ENCODE measurements around the gene TULP1.

TULP1 gene

GRCh38 chr6:35481226-35481625 is 31.5 kb downstream of the TULP1 start:
- DNase-seq: no peak

- DNase-seq: no peak
Measured at GRCh38 chr6:35480176-35480575, 32.5 kb downstream of the TULP1 start.

DNA sequence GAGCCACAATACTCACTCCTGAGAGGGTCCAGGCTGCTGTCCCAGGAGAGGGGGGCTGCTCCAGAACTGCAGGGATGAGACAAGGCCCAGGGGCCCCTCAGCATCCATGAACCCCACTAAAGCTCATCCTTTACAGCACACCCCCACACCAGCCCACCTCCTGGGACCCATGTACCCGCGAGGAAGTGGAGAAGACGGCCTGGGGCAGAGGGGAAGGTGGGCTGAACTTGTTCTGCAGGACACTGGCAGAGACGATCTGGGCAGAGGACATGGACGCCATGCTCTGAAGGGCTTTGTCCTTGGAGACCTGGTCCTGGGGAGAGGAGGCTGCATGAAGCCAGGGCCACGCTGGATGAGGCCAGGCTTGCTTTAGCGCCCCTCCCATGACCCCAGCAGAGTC is 34.4 kb downstream of the TULP1 start:
- DNase-seq: no peak

- no peak for DNase-seq
Measured at GRCh38 chr6:35477551-35478179, 35.0 kb downstream of the TULP1 start.

GRCh38 chr6:35477028-35477427 is 35.7 kb downstream of the TULP1 start:
- DNase-seq: no peak

- peak; percentile 31 for DNase-seq
Measured at GRCh38 chr6:35476004-35476403, 36.7 kb downstream of the TULP1 start.

- DNase-seq: no peak
Measured at GRCh38 chr6:35475573-35475972, 37.1 kb downstream of the TULP1 start.

- peak; percentile 41 for DNase-seq
Measured at GRCh38 chr6:35474942-35475570, 37.6 kb downstream of the TULP1 start.

- DNase-seq: peak; percentile 60
Measured at GRCh38 chr6:35474131-35474941, 38.4 kb downstream of the TULP1 start.

DNA sequence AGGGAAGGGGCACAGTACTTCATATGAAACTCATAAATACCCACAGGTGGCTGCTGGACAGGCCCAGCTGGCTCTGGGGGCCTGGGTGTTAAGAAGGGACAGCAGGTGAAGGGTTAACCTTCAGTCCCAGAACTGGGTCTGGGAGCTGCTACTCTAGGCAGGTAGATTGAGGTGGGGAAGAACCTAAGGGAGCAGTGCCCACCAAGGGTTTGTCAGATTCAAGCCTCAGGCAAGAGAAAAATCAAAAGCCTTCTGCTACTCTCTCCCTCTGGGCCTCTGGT is 38.9 kb downstream of the TULP1 start:
- DNase-seq: no peak

DNA sequence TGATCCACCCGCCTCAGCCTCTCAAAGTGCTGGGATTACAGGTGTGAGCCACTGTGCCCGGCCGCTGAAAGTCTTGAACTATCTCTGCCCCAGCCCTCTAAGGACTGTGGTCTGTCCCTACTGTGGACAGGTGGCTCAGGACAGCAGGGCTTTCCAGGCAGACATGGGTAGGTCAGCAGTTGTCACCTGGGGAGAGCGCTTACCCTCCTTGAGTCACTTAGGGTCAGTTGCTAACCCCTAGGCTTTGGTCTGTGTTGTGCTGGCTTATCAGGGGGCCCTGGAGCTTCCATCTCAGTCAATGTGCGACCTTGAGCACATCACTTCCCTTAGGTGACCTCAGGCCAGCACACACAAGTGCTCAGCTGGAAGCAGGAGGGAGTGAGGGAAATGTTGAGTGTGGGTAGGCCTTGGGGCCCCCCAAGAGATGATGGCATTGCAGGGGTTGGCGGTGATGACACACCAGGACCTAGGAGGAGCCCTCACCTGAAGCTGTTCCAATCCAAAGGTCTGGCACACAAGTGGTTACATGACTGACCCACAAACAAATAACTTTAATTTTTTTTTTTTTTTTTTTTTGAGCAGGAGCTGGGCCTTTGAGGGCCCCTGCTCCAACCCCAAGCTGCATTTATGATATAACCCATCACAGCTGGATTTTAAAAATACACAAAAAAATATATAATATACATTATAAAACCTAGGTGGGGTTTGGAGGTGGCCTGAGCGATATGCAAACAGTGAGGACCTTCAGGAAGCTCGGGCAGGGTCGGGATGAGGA is 39.4 kb downstream of the TULP1 start:
- DNase-seq: peak; percentile 62

- DNase-seq: peak; percentile 30
Measured at GRCh38 chr6:35471836-35472345, 40.8 kb downstream of the TULP1 start.

- DNase-seq: no peak
Measured at GRCh38 chr6:35470663-35471120, 42.0 kb downstream of the TULP1 start.

DNA sequence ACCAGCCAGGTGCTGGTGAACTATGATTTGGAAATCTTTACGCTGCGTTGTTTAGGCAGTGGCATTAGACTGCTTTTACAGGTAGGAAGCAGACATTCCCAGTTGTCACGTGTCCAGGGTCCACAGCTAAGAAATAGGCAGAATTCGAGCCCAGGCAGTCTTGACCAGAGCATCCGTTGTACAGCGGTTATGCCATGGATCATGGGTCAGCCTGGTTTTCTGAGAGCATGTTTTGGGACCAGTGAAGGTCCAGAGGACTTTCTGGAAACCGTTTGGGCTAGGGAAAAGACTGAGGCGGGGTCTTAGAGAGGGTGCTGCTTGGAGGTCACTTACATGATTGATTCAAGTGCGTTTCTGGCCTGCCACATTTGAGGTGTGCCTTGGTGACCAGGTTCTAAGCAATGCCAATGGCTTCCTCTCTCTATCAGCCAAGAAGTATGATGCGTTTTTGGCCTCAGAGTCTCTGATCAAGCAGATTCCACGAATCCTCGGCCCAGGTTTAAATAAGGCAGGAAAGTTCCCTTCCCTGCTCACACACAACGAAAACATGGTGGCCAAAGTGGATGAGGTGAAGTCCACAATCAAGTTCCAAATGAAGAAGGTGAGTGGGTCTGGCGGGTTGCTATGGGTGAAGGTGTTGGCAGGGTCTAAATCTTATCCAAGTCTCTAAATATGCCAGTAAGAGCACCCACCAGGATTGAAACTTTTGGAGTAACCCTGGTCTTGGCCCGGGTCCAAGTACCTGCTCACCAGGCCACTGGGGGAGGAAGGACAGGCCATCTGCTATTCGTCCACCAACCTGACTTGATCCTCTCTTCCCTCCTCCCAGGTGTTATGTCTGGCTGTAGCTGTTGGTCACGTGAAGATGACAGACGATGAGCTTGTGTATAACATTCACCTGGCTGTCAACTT is 42.7 kb downstream of the TULP1 start:
- peak; percentile 45 for DNase-seq

DNA sequence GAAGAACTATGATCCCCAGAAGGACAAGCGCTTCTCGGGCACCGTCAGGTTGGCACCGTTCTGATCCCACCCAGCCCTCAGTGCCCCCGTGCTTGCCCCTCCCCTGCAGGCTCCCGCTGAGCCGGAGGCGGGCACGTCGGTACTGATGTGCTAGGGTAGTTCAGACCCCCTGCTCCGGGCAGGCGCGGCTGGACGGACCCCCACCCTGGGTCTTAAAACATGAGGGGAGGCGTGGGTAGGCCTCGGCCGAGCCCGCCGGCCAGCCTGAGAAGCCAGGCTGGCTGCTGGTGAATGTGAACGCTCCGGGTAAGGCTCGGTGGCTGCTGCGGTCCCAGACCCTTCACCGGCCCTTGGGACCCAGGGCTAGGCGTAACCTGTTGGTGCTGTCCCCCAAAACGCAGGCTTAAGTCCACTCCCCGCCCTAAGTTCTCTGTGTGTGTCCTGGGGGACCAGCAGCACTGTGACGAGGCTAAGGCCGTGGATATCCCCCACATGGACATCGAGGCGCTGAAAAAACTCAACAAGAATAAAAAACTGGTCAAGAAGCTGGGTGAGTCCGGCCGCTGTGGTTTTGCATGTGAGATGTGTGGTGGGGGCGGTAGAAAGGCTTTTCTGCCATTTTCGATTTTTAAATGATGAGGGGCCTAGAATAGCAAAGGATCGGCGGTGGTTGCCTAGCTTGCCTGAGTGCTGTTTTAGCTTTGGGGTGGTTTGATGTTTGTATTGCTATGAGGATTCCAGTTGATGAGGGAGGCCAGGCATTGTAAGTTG is 43.5 kb downstream of the TULP1 start:
- peak; percentile 44 for DNase-seq

- peak; percentile 96 for DNase-seq
Measured at GRCh38 chr6:35468181-35468979, 44.3 kb downstream of the TULP1 start, which contains the start of gene RPL10A. Gene RPL10A (plus strand): TSS chr6:35468401. CDS start chr6:35468435, 34 bp downstream.

GRCh38 chr6:35465646-35466045 is 47.0 kb downstream of the TULP1 start:
- no peak for DNase-seq

DNA sequence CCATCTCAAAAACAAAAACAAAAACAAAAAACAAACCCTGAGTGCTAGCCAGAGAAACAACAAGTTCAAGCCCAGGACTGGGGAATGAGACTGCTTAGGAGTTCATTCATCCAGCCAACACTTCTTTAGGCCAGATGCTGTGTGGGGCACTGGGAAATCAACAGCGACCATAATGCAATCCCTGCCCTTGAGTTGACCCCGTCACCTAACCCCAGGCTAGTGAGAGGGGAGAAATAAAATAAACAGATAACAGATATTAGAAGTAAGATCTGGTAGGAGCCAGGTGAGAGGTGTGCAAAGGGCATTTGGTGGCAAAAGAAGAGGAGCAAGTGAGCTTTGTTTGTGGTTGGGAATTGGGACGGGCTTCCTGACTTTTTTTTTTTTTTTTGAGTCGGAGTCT is 49.4 kb downstream of the TULP1 start:
- no peak for DNase-seq

- DNase-seq: no peak
Measured at GRCh38 chr6:35461270-35461669, 51.4 kb downstream of the TULP1 start.

- no peak for DNase-seq
Measured at GRCh38 chr6:35457907-35458306, 54.8 kb downstream of the TULP1 start.
